ENCODE data around the gene MASP1.
"Not testable (repeated sequence)": the region's sequence is repeated elsewhere in the genome, so short reads cannot be mapped to it uniquely, and the experiment has no call there.

The MASP1 gene

DNA sequence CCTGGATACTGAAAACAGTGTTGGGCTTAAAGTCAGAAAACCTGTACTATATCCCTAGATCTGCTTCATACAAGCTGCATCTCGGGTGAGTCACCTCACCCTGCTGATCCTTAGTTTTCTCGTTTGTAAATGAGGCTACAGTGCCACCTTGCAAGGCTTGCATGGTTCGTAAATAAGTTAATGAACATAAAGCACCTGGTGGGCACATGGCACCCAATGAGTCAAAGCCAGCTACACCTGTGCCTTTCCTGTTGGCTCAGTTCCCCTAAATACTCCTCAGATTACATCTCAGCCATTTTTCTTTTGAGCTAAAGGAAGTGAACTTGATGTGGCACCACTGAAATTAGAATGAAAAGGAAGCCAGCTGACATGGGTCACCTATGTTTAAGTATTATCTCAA lies 67.7 kb downstream of the MASP1 start:
- DNase-seq (ENCODE audit: low spot score) = no peak

GRCh38 chr3:187222801-187223200 lies 68.7 kb downstream of the MASP1 start:
- no peak for DNase-seq (ENCODE audit: low spot score)

DNA sequence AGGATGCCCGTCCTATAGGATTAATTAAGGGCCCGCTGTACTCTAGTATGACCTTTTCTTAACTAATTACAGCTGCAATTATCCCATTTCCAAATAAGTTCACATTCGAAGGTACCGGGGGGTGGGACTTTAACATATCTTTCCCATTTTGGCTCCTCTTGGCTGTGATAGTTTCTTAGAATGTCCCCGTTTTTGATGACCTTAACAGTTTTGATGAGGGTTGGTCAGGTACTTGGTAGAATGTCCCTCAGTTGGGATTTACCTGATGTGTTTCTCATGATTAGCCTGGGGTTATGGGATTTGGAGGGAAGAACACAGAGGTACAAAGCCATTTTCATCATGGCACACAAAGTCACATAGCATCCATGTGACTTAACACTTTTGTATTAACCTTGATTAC lies 76.1 kb downstream of the MASP1 start:
- no peak for DNase-seq (ENCODE audit: low spot score)

DNA sequence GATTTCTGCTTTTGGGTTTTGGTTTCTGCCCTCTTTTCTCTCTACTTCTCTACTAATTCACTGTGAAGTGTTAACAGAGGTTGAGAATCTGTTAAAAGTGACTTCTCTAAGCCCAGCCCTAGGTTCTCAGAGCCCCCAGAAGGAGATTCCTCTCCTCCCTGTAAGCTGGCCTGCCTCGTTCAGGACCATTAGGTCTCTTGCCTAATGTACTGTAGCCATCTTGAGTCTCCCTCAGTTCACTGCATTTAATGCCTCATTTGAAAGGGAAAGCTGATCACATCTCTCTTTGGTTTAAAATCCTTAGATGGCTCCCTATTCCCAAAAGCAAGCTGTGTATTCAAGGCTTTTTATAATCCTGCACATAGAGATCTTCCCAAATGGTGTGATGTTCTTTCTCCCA lies 77.9 kb downstream of the MASP1 start:
- DNase-seq (ENCODE audit: low spot score) = no peak

- no peak for DNase-seq (ENCODE audit: low spot score)
Observed at GRCh38 chr3:187212705-187213104, 78.8 kb downstream of the MASP1 start.

DNA sequence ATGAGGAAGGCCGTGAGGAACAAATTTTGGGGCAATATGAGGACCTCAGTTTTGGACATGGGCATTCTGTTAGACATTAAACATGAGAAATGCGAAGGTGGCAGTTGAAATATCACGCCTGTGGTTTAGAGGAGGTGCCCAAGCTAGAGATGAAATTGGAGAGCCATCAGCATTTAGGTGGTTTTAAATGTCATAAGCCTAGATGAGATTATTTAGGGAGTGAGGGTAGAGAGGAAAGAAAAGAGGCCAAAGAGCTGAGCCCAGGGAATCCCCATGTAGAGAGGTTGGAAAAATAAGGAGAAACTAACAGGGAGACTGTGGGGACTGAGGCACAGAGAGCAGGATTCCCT lies 79.4 kb downstream of the MASP1 start:
- no peak for DNase-seq (ENCODE audit: low spot score)

GRCh38 chr3:187211532-187212195 lies 79.9 kb downstream of the MASP1 start:
- DNase-seq (ENCODE audit: low spot score) = no peak

GRCh38 chr3:187210545-187211327 lies 80.8 kb downstream of the MASP1 start:
- DNase-seq (ENCODE audit: low spot score) = no peak

GRCh38 chr3:187210091-187210490 lies 81.4 kb downstream of the MASP1 start:
- no peak for DNase-seq (ENCODE audit: low spot score)

- no peak for DNase-seq (ENCODE audit: low spot score)
Observed at GRCh38 chr3:187209491-187209890, 82.0 kb downstream of the MASP1 start.

GRCh38 chr3:187208159-187208558 lies 83.4 kb downstream of the MASP1 start:
- no peak for DNase-seq (ENCODE audit: low spot score)

DNA sequence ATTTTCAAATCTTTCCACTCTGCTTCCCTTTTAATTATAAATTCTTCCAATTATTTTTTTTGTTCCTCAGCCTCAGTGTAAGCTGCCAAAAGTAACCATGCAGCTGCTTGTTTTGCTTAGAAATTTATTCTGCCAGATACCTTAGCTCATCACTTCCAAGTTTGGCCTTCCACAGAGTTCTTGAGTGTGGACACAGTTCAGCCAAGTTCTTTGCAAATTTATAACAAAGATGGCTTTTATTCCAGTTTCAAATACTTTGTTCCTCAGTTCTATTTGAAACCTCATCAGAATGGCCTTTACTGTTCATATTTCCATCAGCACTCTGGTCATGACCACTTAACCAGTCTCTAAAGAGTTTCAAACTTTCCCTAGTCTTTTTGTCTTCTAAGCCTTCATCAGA lies 83.9 kb downstream of the MASP1 start:
- DNase-seq (ENCODE audit: low spot score) = no peak

DNA sequence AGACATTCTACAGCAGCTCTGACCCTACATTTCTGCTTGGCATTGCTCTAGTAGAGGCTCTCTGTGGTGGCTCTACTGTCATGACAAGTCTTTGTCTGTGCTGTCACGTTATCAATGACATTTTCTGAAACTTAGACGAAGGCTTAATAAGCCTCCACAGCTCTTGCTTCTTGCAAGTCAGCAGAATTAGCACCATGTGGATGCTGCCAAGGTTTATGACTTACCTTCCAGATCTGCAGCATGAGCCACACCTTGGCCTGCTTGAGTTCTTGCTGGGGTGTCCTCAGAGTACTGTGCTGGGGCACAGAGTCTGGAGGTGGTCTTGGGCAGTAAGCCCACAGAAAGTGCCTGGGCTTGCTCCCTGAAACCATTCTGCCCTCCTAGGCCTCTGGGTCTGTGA lies 84.5 kb downstream of the MASP1 start:
- no peak for DNase-seq (ENCODE audit: low spot score)

DNA sequence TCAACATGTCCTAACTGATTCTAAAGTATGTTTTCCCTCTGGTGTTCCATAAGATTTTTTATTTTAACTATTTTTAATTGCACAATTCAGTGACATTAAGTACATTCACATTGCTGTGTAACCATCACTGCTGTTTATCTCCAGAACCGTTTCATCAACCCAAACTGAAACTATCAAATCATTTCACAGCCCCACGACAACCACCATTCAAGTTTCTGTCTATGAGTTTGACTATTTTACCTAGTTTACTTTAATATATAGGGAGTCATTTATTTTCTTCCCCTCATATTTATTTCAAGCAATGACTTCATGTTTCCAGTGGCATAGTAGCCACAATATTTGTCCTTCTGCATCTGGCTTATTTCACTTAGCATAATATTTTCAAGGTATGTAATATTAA lies 85.9 kb downstream of the MASP1 start:
- DNase-seq (ENCODE audit: low spot score) = no peak

- not testable (repeated sequence) for DNase-seq (ENCODE audit: low spot score)
Observed at GRCh38 chr3:187199463-187200050, 92.0 kb downstream of the MASP1 start.

- DNase-seq (ENCODE audit: low spot score) = no peak
Observed at GRCh38 chr3:187198490-187198889, 93.0 kb downstream of the MASP1 start.

DNA sequence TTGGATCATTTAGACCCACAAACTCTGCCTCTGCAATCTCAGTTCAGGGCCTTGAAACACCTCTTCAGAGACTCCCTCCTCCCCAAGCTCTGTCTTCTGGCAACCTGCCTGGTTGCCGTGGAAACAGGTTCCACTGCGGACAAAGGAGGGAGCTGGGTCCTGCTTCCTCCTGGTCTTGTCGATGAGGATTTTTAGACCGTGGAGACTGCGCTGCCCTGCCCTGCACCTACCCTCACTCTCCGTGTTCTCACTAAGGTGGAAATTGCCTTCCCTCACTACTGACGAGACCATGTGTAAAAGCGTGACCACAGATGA lies 94.2 kb downstream of the MASP1 start, which contains the start of gene RTP1:
TSS of gene RTP1 (plus strand) at position 152 of the 315 bp plus-strand sequence. CDS start at position 182, 30 bp downstream.
- no peak for DNase-seq (ENCODE audit: low spot score)

GRCh38 chr3:187196573-187197334 lies 94.8 kb downstream of the MASP1 start:
- no peak for DNase-seq (ENCODE audit: low spot score)

- no peak for DNase-seq (ENCODE audit: low spot score)
Observed at GRCh38 chr3:187193181-187193580, 98.4 kb downstream of the MASP1 start.

DNA sequence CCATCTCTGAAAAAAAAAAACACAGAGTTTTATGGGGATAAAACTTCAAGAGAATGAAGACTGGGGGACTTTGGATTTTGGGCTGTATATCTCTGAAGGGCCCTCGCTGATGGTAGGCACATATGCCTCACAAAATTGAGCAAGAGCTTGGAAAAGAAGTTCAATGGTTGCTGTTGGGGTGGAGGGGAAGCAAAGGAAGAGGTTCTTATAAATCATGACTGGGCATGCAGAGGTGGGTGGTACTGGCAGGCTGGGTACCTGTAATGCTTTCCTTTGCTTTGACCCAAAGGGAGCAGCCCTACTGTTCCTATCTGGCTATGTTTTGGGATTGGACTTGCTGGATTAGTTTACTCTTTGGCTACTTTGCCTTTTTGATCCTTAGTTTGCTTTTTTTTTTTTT lies 100.3 kb downstream of the MASP1 start:
- no peak for DNase-seq (ENCODE audit: low spot score)

GRCh38 chr3:187188931-187189330 lies 102.6 kb downstream of the MASP1 start:
- no peak for DNase-seq (ENCODE audit: low spot score)

DNA sequence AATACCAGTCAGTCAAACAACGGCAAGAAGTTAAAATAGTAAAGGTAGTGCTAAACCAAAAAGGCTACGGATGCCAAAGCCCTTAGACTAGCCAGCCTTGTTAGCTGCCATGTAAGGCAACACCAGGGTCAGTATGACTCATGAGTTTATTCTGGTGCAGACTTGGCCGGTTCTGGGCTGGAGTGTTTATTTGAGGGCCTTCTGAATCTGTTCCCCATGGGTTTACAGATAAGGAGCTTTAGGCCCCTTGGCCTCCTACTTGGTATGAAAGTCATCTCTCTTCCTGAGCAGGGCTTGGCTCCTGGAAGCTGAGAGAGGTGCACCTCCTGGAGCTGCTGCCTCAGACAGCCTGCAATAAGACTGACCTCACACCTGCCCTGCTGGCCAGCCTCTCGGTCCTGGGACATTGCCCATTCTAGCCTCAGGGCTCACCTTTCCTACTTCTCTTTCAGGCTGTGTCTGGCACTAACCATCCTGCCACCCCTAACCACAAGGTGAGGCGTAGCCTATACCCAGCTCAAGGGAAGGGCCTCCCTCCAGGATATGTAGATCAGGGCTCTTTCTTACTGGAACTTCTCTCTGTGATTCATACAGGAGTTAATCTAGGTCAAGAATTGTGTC lies 104.6 kb downstream of the MASP1 start:
- no peak for DNase-seq (ENCODE audit: low spot score)
